TTC549 (cell line): ENCODE measurements around the gene CCDC157.
"Not testable (repeated sequence)": the region's sequence is repeated elsewhere in the genome, so short reads cannot be mapped to it uniquely, and the experiment has no call there.

Source experiments
- FAIRE-seq: peaks from 2 replicates; lab custom pipeline; 2012; peaks lifted over from hg19 to GRCh38; lab: Jason Lieb, UNC

Gene CCDC157

DNA sequence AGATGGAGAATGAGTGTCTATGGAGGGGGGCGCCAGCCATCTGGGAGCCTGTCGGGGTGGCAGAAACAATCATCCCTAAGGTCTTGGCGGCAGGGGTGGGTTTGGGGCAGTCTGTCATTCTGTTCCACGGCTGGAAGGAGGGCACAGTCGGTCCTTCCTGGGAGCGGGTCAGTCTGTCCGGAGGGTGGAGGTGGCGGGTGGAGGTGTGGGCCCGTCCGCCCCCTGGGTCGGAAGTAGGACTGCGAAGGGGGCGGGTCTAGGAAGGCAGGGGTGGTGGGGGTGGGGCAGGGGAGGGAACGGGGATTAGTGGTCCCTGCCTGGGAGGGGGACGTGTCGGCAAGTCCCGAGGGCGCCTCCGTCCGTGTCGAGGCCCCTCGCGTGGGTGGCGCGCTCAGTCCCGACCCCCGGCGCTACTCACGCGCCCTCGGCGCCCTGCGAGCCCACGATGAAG, 30.5 kb upstream of the CCDC157 start:
- no peak for FAIRE-seq

- FAIRE-seq: no peak
Observed at GRCh38 chr22:30326706-30327362, 30.0 kb upstream of the CCDC157 start, which contains the start of gene TBC1D10A. TBC1D10A (minus strand) TSS chr22:30326941; CDS start chr22:30326881, 60 bp downstream.

DNA sequence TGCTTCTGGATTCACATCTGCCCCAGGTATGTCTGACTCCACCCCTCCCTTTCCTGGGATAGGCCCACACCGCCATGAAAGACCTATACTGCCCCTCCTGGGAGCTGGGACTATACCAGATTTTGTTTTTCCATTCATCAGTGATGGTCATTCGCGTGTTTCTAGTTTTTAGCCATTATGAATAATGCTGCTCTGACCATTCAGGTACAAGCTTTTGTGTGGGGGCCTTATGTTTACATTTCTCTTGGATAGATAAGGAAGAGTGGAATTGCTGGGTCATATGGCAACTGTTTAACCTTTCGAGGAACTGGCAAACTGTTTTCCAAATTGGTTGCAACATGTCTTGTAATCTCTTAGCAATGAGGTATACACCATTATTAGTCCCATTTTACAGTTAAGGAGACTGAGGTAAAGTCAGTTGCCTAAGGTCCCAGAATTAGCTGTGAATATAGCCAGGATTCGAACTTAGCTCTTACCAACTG, 28.9 kb upstream of the CCDC157 start:
- FAIRE-seq: no peak

DNA sequence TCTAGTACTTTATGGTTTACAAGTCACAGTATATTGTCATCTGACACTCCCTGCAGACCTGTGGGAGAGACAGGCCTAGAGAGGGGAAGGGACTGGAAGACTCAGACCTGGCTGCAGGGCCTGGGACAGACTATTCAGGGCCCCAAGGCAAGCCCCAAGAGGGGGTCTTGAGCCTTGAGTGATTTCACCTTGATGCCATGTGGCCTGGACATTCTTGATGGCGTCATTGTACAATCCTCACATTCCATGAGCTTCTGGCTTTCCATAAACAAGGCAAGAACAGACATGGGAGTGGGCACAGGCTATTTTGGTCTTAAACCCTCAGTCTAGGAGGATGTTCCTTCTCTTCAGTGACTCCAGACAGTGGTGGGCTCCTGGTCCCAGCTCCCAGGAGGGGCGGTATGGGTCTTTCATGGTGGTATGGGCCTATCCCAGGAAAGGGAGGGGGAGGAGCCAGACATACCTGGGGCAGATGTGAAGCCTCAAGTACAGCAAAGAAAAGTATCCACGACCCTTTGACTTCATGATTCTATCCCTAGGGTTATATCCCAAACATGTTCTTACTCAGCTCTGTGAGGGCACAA, 28.2 kb upstream of the CCDC157 start:
- no peak for FAIRE-seq

GRCh38 chr22:30332551-30332950, 24.3 kb upstream of the CCDC157 start:
- FAIRE-seq: no peak

- FAIRE-seq: no peak
Observed at GRCh38 chr22:30332994-30333706, 23.7 kb upstream of the CCDC157 start.

GRCh38 chr22:30333707-30334087, 23.1 kb upstream of the CCDC157 start:
- no peak for FAIRE-seq

- no peak for FAIRE-seq
Observed at GRCh38 chr22:30334646-30335045, 22.2 kb upstream of the CCDC157 start.

- no peak for FAIRE-seq
Observed at GRCh38 chr22:30335236-30335635, 21.6 kb upstream of the CCDC157 start.

DNA sequence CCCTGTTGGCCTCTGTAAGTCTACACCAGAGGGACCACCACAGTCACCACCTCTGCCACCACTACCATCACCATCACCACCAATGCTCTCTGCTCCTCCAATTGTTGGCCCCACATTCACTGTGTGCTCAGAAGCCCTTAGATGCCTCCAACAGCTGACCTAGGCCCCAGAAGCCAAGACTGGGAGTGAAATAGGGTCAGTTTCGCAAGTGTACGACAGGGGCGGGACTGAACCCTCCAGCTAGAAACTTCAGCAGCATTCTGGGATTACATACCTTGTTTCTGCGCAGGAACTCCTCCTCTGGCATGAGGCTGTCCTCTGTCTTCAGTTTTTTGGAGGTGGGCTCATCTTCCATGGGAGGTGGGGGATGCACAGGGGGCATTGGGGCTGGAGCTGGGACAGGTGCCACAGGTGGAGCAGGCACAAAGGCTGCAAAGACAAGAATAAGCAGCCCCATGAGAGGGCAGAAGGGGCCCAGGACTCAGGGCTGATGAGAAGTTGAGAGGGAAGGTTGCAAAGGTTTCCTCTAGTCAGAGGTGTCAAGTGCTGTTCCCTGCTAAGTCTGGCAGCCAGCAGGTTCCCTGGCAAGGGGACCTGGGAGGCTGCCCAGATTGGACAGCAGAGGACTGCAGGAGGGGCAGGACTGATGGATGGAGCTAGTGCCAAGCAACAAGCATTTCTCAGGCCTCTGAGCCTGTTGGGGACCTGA, 19.9 kb upstream of the CCDC157 start:
- FAIRE-seq: no peak

- no peak for FAIRE-seq
Observed at GRCh38 chr22:30337461-30337778, 19.4 kb upstream of the CCDC157 start.

DNA sequence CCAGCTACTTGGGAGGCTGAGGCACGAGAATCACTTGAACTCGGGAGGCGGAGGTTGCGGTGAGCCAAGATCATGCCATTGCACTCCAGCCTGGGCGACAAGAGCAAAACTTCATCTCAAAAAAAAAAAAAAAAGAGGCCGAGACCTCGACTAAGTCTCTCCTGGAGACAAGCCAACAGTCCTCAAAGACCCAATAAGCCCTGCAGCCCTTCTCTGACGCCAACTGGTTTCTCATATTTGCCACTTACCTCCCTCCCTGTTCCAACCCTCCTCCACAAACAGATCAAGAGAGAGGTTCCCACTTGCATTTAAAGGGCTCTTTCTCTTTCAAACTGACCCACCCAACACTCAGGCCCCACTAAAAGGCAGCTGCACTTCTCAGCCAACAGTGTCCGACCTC, 18.5 kb upstream of the CCDC157 start:
- FAIRE-seq: not testable (repeated sequence)

DNA sequence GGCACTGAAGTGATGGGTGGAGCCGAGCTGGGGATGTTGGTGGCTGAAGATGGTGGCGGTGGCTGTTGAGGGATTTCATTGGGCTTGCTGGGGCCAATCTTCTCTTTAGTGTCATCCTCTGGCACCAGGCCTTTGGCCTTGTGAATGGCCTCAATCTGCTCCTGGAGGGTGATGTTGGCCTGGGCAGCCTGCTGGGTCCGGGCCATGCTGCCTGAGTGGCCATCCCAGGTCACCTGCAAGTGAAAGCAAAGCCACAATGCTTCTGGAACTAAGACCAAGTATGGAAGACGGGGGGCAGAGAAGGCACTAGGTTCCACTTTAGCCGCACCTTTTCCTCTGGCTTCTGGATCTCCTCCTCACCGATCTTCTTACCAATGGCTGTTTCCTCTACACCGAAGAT, 18.0 kb upstream of the CCDC157 start:
- FAIRE-seq: no peak

- FAIRE-seq: no peak
Observed at GRCh38 chr22:30340911-30341685, 15.7 kb upstream of the CCDC157 start.

DNA sequence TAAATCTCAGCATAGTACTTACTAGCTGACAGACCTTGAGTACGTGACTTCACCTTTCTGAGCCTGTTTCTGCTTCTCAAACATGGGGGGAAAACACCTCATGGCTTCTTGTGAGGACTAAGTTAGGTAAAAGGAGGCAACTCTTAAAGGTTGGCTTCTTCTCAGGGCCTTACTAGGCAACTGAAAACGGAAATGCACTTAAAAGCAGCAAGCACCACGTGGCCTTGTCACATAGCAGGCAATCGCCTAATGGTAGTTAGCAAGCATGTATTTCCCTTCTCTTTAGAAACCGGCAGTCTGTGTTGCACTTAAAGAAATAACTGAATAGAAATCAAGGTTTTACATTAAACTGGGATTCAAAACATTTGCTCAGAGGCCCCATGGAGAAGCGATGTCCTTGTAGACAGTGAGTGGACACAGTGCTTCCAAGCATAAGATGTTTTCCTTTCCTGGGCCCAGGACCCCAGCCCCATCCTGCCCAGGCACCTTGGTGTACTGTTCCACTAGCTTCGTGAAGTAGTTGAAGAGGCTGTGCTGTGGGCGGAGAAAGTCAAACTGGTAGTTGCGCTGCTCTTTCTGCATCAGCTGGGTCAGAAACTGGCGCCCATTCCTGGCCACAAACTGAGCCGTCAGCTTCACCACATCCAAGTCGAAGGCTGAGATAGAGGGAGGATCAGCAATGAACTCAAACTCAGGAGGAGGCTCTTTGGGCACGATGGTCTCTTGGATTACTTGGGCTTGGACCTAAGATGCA, 12.2 kb upstream of the CCDC157 start:
- no peak for FAIRE-seq

- no peak for FAIRE-seq
Observed at GRCh38 chr22:30347255-30347892, 9.4 kb upstream of the CCDC157 start.

- no peak for FAIRE-seq
Observed at GRCh38 chr22:30348404-30348803, 8.4 kb upstream of the CCDC157 start.

- no peak for FAIRE-seq
Observed at GRCh38 chr22:30348809-30349208, 8.0 kb upstream of the CCDC157 start.

GRCh38 chr22:30351226-30351625, 5.6 kb upstream of the CCDC157 start:
- FAIRE-seq: no peak

GRCh38 chr22:30354644-30355043, 2.2 kb upstream of the CCDC157 start:
- no peak for FAIRE-seq

GRCh38 chr22:30357236-30357570, 396 bp downstream of the CCDC157 start:
- FAIRE-seq: no peak
